GM23338 (cell line): ENCODE measurements around the gene PDE4D.

Experiments
- CREB1 ChIP-seq: fragments of 250-450 bp; sonication (Bioruptor Pico); IDR thresholded peaks from 2 replicates; pipeline ENCODE4 v1.5.0; 2020; ENCODE audit warnings: low read depth, mild to moderate bottlenecking, moderate library complexity
- EZH2 ChIP-seq: fragments of 200-600 bp; sonication (generic); IDR thresholded peaks from one replicate; pipeline ENCODE4 v1.8.0; 2017; ENCODE audit warnings: antibody characterized with exemption, mild to moderate bottlenecking, low read depth; ENCODE audit not compliant: unreplicated experiment
- EZH2phosphoT487 ChIP-seq: fragments of 200-600 bp; sonication (generic); IDR thresholded peaks from one replicate; pipeline ENCODE4 v1.8.1; 2018; ENCODE audit warnings: antibody characterized with exemption; ENCODE audit not compliant: unreplicated experiment
- JUNB ChIP-seq: IDR thresholded peaks from one replicate; pipeline ENCODE4 v1.6.1; 2016; ENCODE audit warnings: antibody characterized with exemption; ENCODE audit not compliant: unreplicated experiment
- NANOG ChIP-seq: IDR thresholded peaks from 2 replicates; pipeline ENCODE4 v1.6.1; 2016; ENCODE audit warnings: antibody characterized with exemption, borderline replicate concordance
- POLR2AphosphoS5 ChIP-seq: IDR thresholded peaks from 2 replicates; pipeline ENCODE4 v1.6.1; 2016; ENCODE audit warnings: antibody characterized with exemption, low read depth
- STAT1 ChIP-seq: IDR thresholded peaks from one replicate; pipeline ENCODE4 v1.6.1; 2016; ENCODE audit warnings: antibody characterized with exemption; ENCODE audit not compliant: unreplicated experiment
- ZNF114 ChIP-seq: fragments of 250-450 bp; sonication (Bioruptor Pico); IDR thresholded peaks from 2 replicates; pipeline ENCODE4 v1.5.0; 2020; ENCODE audit warnings: mild to moderate bottlenecking, moderate library complexity
- ZNF331 ChIP-seq: fragments of 250-450 bp; sonication (Bioruptor Pico); IDR thresholded peaks from 2 replicates; pipeline ENCODE4 v1.5.0; 2020; ENCODE audit warnings: low read depth, mild to moderate bottlenecking, moderate library complexity
- TF ChIP-seq, protein P1 (sequence below), 2 experiments: fragments of 200-600 bp in 1 of 2; sonication (generic) in 1 of 2; conservative IDR thresholded peaks; 2 replicates each; pipeline versions ENCODE4 v1.5.1 to v1.6.1; 2016 to 2017; ENCODE audit warnings: antibody characterized with exemption in 2 of 2, low read depth in 2 of 2, mild to moderate bottlenecking in 2 of 2, moderate library complexity in 1 of 2
- TF ChIP-seq, protein P2 (sequence below): IDR thresholded peaks from 2 replicates; pipeline ENCODE4 v1.6.1; 2016; ENCODE audit warnings: antibody characterized with exemption
- TF ChIP-seq, protein P3 (sequence below): IDR thresholded peaks from one replicate; pipeline ENCODE4 v1.6.1; 2018; ENCODE audit warnings: antibody characterized with exemption; ENCODE audit not compliant: unreplicated experiment

DNA sequence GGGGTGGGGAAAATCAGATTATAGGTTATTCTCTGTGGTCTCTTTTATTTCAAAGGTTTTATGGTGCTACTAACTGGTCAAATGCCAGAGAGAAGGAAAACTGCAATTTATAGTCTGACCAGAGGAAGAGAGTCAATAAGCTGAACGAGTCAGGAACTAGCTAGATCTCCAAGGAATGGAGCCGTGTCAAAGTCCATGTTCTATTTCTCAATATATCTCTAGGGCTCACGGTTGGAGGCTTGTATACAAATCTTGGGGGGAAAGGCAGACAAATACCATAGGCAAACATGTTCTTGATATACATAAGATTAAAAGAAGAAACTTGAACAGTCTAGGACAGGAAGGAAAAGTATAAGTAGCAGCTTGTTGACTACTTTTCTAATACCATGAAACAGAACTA is 627.1 kb downstream of the PDE4D start:
- TF ChIP-seq JUNB, result no peak
- no peak for TF ChIP-seq EZH2
- TF ChIP-seq, protein P1, sequence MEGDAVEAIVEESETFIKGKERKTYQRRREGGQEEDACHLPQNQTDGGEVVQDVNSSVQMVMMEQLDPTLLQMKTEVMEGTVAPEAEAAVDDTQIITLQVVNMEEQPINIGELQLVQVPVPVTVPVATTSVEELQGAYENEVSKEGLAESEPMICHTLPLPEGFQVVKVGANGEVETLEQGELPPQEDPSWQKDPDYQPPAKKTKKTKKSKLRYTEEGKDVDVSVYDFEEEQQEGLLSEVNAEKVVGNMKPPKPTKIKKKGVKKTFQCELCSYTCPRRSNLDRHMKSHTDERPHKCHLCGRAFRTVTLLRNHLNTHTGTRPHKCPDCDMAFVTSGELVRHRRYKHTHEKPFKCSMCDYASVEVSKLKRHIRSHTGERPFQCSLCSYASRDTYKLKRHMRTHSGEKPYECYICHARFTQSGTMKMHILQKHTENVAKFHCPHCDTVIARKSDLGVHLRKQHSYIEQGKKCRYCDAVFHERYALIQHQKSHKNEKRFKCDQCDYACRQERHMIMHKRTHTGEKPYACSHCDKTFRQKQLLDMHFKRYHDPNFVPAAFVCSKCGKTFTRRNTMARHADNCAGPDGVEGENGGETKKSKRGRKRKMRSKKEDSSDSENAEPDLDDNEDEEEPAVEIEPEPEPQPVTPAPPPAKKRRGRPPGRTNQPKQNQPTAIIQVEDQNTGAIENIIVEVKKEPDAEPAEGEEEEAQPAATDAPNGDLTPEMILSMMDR (conservative IDR thresholded peaks at IDR 0.05; ENCODE audit: low read depth in 2 of 2), result no peak
- no peak for TF ChIP-seq EZH2phosphoT487
- TF ChIP-seq CREB1 (CRISPR knock-in tag), result no peak
- TF ChIP-seq POLR2AphosphoS5, result no peak
- TF ChIP-seq, protein P2, sequence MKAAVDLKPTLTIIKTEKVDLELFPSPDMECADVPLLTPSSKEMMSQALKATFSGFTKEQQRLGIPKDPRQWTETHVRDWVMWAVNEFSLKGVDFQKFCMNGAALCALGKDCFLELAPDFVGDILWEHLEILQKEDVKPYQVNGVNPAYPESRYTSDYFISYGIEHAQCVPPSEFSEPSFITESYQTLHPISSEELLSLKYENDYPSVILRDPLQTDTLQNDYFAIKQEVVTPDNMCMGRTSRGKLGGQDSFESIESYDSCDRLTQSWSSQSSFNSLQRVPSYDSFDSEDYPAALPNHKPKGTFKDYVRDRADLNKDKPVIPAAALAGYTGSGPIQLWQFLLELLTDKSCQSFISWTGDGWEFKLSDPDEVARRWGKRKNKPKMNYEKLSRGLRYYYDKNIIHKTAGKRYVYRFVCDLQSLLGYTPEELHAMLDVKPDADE, result no peak
- no peak for TF ChIP-seq STAT1
- TF ChIP-seq, protein P3, sequence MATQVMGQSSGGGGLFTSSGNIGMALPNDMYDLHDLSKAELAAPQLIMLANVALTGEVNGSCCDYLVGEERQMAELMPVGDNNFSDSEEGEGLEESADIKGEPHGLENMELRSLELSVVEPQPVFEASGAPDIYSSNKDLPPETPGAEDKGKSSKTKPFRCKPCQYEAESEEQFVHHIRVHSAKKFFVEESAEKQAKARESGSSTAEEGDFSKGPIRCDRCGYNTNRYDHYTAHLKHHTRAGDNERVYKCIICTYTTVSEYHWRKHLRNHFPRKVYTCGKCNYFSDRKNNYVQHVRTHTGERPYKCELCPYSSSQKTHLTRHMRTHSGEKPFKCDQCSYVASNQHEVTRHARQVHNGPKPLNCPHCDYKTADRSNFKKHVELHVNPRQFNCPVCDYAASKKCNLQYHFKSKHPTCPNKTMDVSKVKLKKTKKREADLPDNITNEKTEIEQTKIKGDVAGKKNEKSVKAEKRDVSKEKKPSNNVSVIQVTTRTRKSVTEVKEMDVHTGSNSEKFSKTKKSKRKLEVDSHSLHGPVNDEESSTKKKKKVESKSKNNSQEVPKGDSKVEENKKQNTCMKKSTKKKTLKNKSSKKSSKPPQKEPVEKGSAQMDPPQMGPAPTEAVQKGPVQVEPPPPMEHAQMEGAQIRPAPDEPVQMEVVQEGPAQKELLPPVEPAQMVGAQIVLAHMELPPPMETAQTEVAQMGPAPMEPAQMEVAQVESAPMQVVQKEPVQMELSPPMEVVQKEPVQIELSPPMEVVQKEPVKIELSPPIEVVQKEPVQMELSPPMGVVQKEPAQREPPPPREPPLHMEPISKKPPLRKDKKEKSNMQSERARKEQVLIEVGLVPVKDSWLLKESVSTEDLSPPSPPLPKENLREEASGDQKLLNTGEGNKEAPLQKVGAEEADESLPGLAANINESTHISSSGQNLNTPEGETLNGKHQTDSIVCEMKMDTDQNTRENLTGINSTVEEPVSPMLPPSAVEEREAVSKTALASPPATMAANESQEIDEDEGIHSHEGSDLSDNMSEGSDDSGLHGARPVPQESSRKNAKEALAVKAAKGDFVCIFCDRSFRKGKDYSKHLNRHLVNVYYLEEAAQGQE, result no peak
- no peak for TF ChIP-seq NANOG
- no peak for TF ChIP-seq ZNF114 (CRISPR knock-in tag)
- TF ChIP-seq ZNF331, result no peak
